A549 (cell line): Measurements from ENCODE around the gene RAB8B. TPM values are rescaled to one million over a fixed set of nuclear protein-coding genes. Genes with fewer than 3 reads are reported as not detected.

ENCODE experiments used
- ATAC-seq, 2 experiments: fragments of 200-7000 bp in 1 of 2; fragments of >200 bp in 1 of 2; cut with Nextera tagmentation in 1 of 2; cut with Tn5 transposase in 1 of 2; 3 replicates each; pipeline versions ENCODE4 v1.8.0 to v1.9.1; 2018 to 2020; ENCODE audit warnings: mild to moderate bottlenecking in 1 of 2, moderate library complexity in 1 of 2
- CTCF ChIA-PET: fragments of 300-600 bp; sonication (Branson Sonifier 250); formaldehyde crosslinking; extraction: SDS; loops from one replicate; lab custom pipeline; 2021; ENCODE audit warnings: antibody characterized with exemption, inconsistent platforms; lab: Yijun Ruan, JAX
- POLR2A ChIA-PET: fragments of 350-600 bp; formaldehyde crosslinking; extraction: SDS; loops from one replicate; lab custom pipeline; 2021; ENCODE audit warnings: antibody characterized with exemption, inconsistent platforms; lab: Yijun Ruan, JAX
- DNase-seq, 2 experiments: peaks; one replicate each; pipeline versions ENCODE4 v3.0.0 to v3.0.0-alpha.2; 2011 to 2016; ENCODE audit warnings: low read depth in 1 of 2, low spot score in 1 of 2
- FAIRE-seq: peaks from 2 replicates; lab custom pipeline; 2011; peaks lifted over from hg19 to GRCh38; lab: Jason Lieb, UNC
- H3K27ac ChIP-seq, 2 experiments: fragments of >200 bp; sonication (Bioruptor Twin); formaldehyde crosslinking; 3 replicates each; pipeline ENCODE4 v1.5.1; 2016 to 2017
- H3K4me1 ChIP-seq: fragments of >200 bp; sonication (Bioruptor Twin); formaldehyde crosslinking; 3 replicates; pipeline ENCODE4 v1.6.1; 2016
- H3K4me2 ChIP-seq: fragments of >200 bp; sonication (Bioruptor Twin); formaldehyde crosslinking; 3 replicates; pipeline ENCODE4 v1.6.1; 2016
- H3K4me3 ChIP-seq: fragments of >200 bp; sonication (Bioruptor Twin); formaldehyde crosslinking; 3 replicates; pipeline ENCODE4 v1.5.1; 2016
- H3K9me3 ChIP-seq: fragments of >200 bp; sonication (Bioruptor Twin); formaldehyde crosslinking; 3 replicates; pipeline ENCODE4 v1.6.1; 2016
- BCL3 ChIP-seq: fragments of >200 bp; sonication (Bioruptor Twin); formaldehyde crosslinking; IDR thresholded peaks from 3 replicates; pipeline ENCODE4 v1.6.1; 2016
- BHLHE40 ChIP-seq: IDR thresholded peaks from 2 replicates; pipeline ENCODE4 v1.6.1; 2012; ENCODE audit warnings: low read depth, low read length, inconsistent platforms
- CBX2 ChIP-seq: fragments of 200-600 bp; sonication (generic); IDR thresholded peaks from 2 replicates; pipeline ENCODE4 v1.6.1; 2016; ENCODE audit warnings: low read depth, mild to moderate bottlenecking, borderline replicate concordance
- EHMT2 ChIP-seq: fragments of 200-600 bp; sonication (generic); IDR thresholded peaks from 2 replicates; pipeline ENCODE4 v1.6.1; 2016; ENCODE audit warnings: antibody characterized with exemption, low read depth, mild to moderate bottlenecking, moderate library complexity
- EP300 ChIP-seq, 2 experiments: fragments of >200 bp; sonication (Bioruptor Twin); formaldehyde crosslinking; IDR thresholded peaks; 2 replicates in 1 of 2; 3 replicates in 1 of 2; pipeline ENCODE4 v1.6.1; 2016 to 2017
- FOSB ChIP-seq: fragments of 250-450 bp; sonication (Bioruptor Pico); IDR thresholded peaks from 2 replicates; pipeline ENCODE4 v1.5.0; 2020; ENCODE audit warnings: mild to moderate bottlenecking, moderate library complexity
- FOXS1 ChIP-seq: fragments of 250-450 bp; sonication (Bioruptor Pico); IDR thresholded peaks from 2 replicates; pipeline ENCODE4 v1.5.0; 2020; ENCODE audit warnings: mild to moderate bottlenecking, moderate library complexity
- HES2 ChIP-seq: fragments of >200 bp; sonication (Bioruptor Twin); formaldehyde crosslinking; IDR thresholded peaks from 2 replicates; pipeline ENCODE4 v1.6.1; 2016
- HEYL ChIP-seq: fragments of 250-450 bp; sonication (Bioruptor Pico); IDR thresholded peaks from 2 replicates; pipeline ENCODE4 v1.8.0; 2021; ENCODE audit warnings: mild to moderate bottlenecking, moderate library complexity
- JUN ChIP-seq, 2 experiments: fragments of >200 bp; sonication (Bioruptor Twin); formaldehyde crosslinking; IDR thresholded peaks; 2 replicates in 1 of 2; 3 replicates in 1 of 2; pipeline ENCODE4 v1.6.1; 2016 to 2017
- MYC ChIP-seq: IDR thresholded peaks from 2 replicates; pipeline ENCODE4 v1.6.1; 2012; ENCODE audit warnings: mild to moderate bottlenecking, inconsistent platforms, low read length, improper control_type of control experiment, borderline replicate concordance
- NPAS2 ChIP-seq: fragments of 250-450 bp; sonication (Bioruptor Pico); IDR thresholded peaks from 2 replicates; pipeline ENCODE4 v1.8.0; 2022; ENCODE audit warnings: mild to moderate bottlenecking, moderate library complexity, borderline replicate concordance
- PHF8 ChIP-seq: fragments of 200-600 bp; sonication (generic); IDR thresholded peaks from 2 replicates; pipeline ENCODE4 v1.6.1; 2016; ENCODE audit warnings: low read depth, mild to moderate bottlenecking, antibody characterized with exemption, moderate library complexity, borderline replicate concordance
- POLR2A ChIP-seq: IDR thresholded peaks from 2 replicates; pipeline ENCODE4 v1.6.1; 2012; ENCODE audit warnings: mild to moderate bottlenecking, low read length
- SMC3 ChIP-seq: fragments of >200 bp; sonication (Bioruptor Twin); formaldehyde crosslinking; IDR thresholded peaks from 3 replicates; pipeline ENCODE4 v1.6.1; 2018; ENCODE audit warnings: inconsistent platforms
- SREBF2 ChIP-seq: fragments of 450-650 bp; IDR thresholded peaks from 2 replicates; pipeline ENCODE4 v1.6.1; 2014; ENCODE audit warnings: mild to moderate bottlenecking, moderate library complexity
- ZC3H11A ChIP-seq: fragments of 450-650 bp; IDR thresholded peaks from 2 replicates; pipeline ENCODE4 v1.6.1; 2014; ENCODE audit warnings: antibody characterized with exemption, mild to moderate bottlenecking
- ZNF302 ChIP-seq: fragments of 250-450 bp; sonication (Bioruptor Pico); IDR thresholded peaks from 2 replicates; pipeline ENCODE4 v1.9.0; 2021; ENCODE audit warnings: inconsistent platforms, mild to moderate bottlenecking, moderate library complexity
- WGBS: methylation state at CpG from one replicate; pipeline ENCODE4 v1.1.6; 2017; ENCODE audit errors: missing lambda C conversion rate; 5-methylcytosine and 5-hydroxymethylcytosine counted together
- polyA plus RNA-seq, 4 experiments: library from polyadenylated mRNA; depleted of rRNA in 3 of 4; stranded (reverse); fragments of >200 nt; fragmentation: RNase III in 1 of 4; extraction: RNeasy Plus Mini Kit Qiagen cat#74134 plus additional on column Dnase treatment in 1 of 4; gene quantifications; 2 replicates in 3 of 4; 3 replicates in 1 of 4; pipeline ENCODE4 v1.2.3, GENCODE V29; 2011 to 2017

RAB8B gene
- polyA plus RNA-seq, 2 of the 4 experiments (the other 2 are of a cell fraction), result 21.5 to 41.4 TPM

- TF ChIP-seq BHLHE40 (no peak), FOSB (no peak), CBX2 (no peak)
Observed at GRCh38 chr15:63277038-63277892, 87.9 kb downstream of the RAB8B start, which contains the start of gene APH1B (continued).

GRCh38 chr15:63277893-63278456, 88.6 kb downstream of the RAB8B start:
- POLR2A ChIA-PET, result interaction anchor here (0.6 to 3.0 kb wide), 3 partner anchors 94 to 230 kb away, joined by 3 to 24 read pairs (median 13); partner anchors contain the start of gene RPS27L
- Histone ChIP-seq H3K4me1 (peaks cover 24% of the 10 kb centered on the region), H3K4me3 (peak overlapping the region; percentile 92), H3K27ac (peak overlapping the region; percentile 88 to 94), H3K9me3 (no peaks in the 10 kb centered on the region), H3K4me2 (peak overlapping the region; percentile 84)
- CTCF ChIA-PET, result interaction anchor here (0.6 to 2.5 kb wide), 11 partner anchors 10 to 230 kb away, joined by 3 to 9 read pairs (median 5); partner anchors contain the start of gene RPS27L
- 36% methylated on average over 17 of the region's 17 CpGs for WGBS
- peak in 1 of 2 experiments; percentile 15 for DNase-seq
- ATAC-seq, result peak in 1 of 2 experiments; percentile 56; a peak in 3 of 6 replicates
- TF ChIP-seq PHF8 (peak; percentile 2; the same call in 1 of the 2 replicates), SMC3 (no peak; the same call in 2 of the 3 replicates)
- FAIRE-seq, result no peak

GRCh38 chr15:63283126-63283525, 93.7 kb downstream of the RAB8B start:
- whole genome bisulfite sequencing, result 91% methylated on average over 9 of the region's 9 CpGs
- FAIRE-seq (no peak), DNase-seq (no peak), ATAC-seq (no peak)
- Histone ChIP-seq H3K9me3 (no peaks in the 10 kb centered on the region), H3K4me3 (no peak overlapping the region), H3K4me1 (peaks cover 7% of the 10 kb centered on the region), H3K4me2 (no peak overlapping the region), H3K27ac (no peak overlapping the region)
- POLR2A ChIA-PET, result no interaction called here
- CTCF ChIA-PET, result interaction anchor here (1.1 to 1.8 kb wide), 4 partner anchors 9 to 221 kb away, joined by 3 to 5 read pairs (median 4); partner anchors contain the start of gene USP3
- TF ChIP-seq ZNF302 (CRISPR knock-in tag), result no peak
- TF ChIP-seq ZC3H11A, result no peak
- TF ChIP-seq EHMT2, result no peak
- TF ChIP-seq EP300 (IDR thresholded peaks at IDR 0.05), result no peak
- TF ChIP-seq MYC, result no peak
- TF ChIP-seq HEYL (CRISPR knock-in tag), result no peak
- no peak for TF ChIP-seq NPAS2 (CRISPR knock-in tag)
- no peak for TF ChIP-seq BHLHE40
- no peak for TF ChIP-seq SREBF2
- TF ChIP-seq JUN (IDR thresholded peaks at IDR 0.05), result no peak
- TF ChIP-seq HES2, result no peak
- no peak for TF ChIP-seq POLR2A
- no peak for TF ChIP-seq BCL3

GRCh38 chr15:63284335-63284734, 94.9 kb downstream of the RAB8B start:
- Histone ChIP-seq H3K4me3 (no peak overlapping the region), H3K9me3 (no peaks in the 10 kb centered on the region), H3K27ac (no peak overlapping the region), H3K4me1 (peaks cover 4% of the 10 kb centered on the region; the same call in 2 of the 3 replicates), H3K4me2 (no peak overlapping the region)
- POLR2A ChIA-PET, result no interaction called here
- no peak for DNase-seq
- CTCF ChIA-PET, result interaction anchor here (0.6 to 1.9 kb wide), 7 partner anchors 14 to 437 kb away, joined by 3 to 5 read pairs (median 3); partner anchors contain the start of gene USP3
- TF ChIP-seq FOXS1 (CRISPR knock-in tag) (no peak), PHF8 (no peak), ZC3H11A (no peak)
- FAIRE-seq, result peak; percentile 65
- no peak for ATAC-seq
- 87% methylated on average over 6 of the region's 6 CpGs for WGBS
